Superior temporal gyrus (tissue), 1 donor: ENCODE results near the gene ZKSCAN1.
A peak's percentile ranks its signal among the peaks of the same experiment; 100 is the strongest.

Experiments used
- DNase-seq: peaks from one replicate; pipeline ENCODE4 v3.0.0-alpha.2; 2016; ENCODE audit errors: extremely low spot score

The ZKSCAN1 gene

GRCh38 chr7:100080907-100081534 lies 65.6 kb downstream of the ZKSCAN1 start:
- DNase-seq = no peak

DNA sequence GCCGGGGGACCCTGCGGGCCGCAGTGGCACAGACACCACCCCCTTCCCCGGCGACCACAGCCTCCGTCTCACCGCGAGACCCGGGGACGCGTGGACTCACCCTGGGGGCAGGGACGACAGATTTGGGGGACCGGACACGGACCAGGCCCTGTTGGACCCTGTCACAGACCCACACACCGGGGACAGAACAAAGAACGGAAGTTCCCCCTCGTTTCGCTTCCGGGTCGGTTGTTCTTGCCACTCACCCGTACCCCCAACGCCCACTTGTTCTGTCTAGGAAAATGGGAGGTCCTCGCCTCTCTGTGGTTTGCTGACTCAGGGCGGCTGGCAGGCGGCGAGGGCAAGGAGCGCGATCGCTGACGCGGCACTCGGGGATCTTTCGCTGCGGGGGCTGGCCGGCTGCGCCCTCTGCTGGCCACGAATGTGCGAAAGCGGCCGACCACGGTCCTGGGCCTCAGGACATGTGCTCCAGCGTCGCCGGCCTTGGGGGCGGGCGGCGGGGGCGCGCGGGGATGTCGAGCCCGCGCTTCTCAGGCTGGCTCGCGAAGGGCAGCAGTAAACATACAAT lies 66.2 kb downstream of the ZKSCAN1 start, which contains the start of gene ZNF3:
TSS of gene ZNF3 (minus strand) at position 189 of the 568 bp plus-strand sequence. CDS start 4,366 bp downstream, outside the sequence.
- peak; percentile 99 for DNase-seq

GRCh38 chr7:100082978-100083377 lies 67.6 kb downstream of the ZKSCAN1 start:
- DNase-seq = no peak

- DNase-seq = no peak
These were observed 70.1 kb downstream of the ZKSCAN1 start for GRCh38 chr7:100085515-100085914.

- DNase-seq = no peak
These were observed 71.8 kb downstream of the ZKSCAN1 start for GRCh38 chr7:100087055-100087750.

- no peak for DNase-seq
These were observed 72.8 kb downstream of the ZKSCAN1 start for GRCh38 chr7:100088095-100088620.

DNA sequence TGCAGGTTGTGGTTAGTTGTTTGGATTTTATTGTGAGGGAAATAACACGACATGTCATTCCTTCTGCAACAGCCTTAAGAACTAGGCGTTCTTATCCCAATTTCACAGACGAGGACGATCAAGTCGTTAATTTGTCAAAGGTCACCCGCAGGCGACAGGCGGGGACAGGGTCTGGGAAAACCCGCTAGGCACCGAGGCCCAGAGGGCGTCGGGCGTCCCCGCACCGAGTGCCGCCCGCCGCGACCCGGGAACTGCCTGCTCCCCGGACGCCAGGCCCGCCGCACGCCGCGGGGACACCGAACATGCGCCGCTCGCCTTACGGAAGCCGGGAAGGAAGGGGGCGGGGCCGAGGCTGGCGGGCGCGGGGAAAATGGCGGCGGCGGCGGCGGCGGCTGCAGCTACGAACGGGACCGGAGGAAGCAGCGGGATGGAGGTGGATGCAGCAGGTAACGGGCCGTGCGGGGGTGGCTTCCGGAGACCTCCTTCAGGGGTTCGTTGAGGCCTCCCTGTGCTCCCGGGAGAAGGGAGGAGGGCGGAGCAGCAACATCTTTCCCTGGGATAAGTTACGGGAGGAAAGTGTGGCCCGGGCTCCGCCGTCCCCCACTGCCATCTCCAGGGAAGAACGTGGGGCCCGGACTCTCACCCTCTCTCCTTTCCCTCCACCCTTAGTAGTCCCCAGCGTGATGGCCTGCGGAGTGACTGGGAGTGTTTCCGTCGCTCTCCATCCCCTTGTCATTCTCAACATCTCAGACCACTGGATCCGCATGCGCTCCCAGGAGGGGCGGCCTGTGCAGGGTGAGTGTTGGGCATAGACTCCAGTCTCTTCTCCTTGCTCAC lies 73.4 kb downstream of the ZKSCAN1 start, which contains the start of gene COPS6:
TSS of gene COPS6 (plus strand) at position 349 of the 837 bp plus-strand sequence. CDS start at position 371, 22 bp downstream.
- DNase-seq = peak; percentile 81

DNA sequence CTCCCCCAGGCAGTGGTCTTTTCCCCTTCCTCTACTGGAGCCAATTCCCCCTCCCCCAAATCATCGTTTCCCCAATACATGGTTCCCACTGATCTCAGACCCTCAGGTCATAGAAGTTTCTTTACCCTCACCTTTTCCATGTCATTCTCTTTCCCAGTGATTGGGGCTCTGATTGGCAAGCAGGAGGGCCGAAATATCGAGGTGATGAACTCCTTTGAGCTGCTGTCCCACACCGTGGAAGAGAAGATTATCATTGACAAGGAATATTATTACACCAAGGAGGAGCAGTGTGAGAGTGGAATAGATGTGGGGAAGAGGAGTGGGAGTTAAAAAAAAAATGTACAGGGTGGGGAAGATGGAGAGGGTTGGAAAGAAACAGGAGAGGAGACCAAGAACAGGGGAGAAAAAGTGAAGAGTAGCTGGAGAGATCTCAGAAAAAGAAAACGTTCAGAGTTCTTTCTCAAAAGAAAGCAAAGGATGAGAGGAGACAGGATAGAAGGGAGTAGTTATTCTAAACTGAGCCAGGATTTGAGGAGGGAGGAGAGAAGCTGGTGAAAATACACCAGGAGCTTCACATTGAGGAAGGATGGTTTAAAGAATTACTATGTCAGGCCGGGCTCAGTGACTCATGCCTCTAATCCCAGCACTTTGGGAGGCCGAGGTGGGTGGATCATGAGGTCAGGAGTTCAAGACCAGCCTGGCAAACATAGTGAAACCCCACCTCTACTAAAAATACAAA lies 74.2 kb downstream of the ZKSCAN1 start:
- no peak for DNase-seq

DNA sequence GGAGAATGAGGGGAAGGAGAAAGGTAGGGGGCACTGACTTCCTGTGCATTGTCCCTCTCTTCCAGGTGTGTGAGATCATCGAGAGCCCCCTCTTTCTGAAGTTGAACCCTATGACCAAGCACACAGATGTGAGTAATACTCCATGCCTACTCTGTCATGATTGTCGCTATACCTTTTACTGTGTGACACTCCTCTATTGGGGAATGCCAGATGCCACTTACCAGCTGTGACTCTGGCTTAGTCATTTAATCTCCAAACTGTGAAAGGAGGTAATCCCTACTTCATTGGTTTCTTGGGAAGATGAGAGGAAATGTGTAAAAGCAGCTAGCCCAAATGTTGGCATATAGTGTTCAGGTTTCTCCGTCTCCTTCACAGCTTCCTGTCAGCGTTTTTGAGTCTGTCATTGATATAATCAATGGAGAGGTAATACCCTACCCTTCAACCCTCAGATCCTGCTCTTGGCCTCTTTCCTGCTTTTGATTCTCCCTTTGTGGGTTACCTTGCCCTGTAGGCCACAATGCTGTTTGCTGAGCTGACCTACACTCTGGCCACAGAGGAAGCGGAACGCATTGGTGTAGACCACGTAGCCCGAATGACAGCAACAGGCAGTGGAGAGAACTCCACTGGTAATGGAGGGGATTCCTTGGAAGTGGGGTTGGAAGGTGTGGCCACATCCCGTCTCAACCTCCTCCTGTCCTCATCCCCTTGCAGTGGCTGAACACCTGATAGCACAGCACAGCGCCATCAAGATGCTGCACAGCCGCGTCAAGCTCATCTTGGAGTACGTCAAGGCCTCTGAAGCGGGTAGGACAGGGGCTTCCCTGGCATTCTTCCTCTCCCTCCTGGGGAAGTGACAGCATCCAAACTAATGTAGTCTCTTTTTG lies 75.4 kb downstream of the ZKSCAN1 start:
- no peak for DNase-seq
